GM10266 (cell line): Measurements from ENCODE around the gene SPANXD.
"Not testable (repeated sequence)": the region's sequence is repeated elsewhere in the genome, so short reads cannot be mapped to it uniquely, and the experiment has no call there.

Experiments
- DNase-seq: peaks from one replicate; pipeline ENCODE4 v3.0.0; 2012; ENCODE audit errors: extremely low spot score
- TF ChIP-seq, protein P1 (sequence below): IDR thresholded peaks from 2 replicates; pipeline ENCODE4 v1.5.1; 2012; ENCODE audit warnings: mild to moderate bottlenecking, low read depth; ENCODE audit not compliant: control insufficient read depth, insufficient read depth; ENCODE audit errors: missing control alignments

Gene SPANXD, protein sequence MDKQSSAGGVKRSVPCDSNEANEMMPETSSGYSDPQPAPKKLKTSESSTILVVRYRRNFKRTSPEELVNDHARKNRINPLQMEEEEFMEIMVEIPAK

GRCh38 chrX:141698639-141699038, at the start of gene SPANXD:
TSS of gene SPANXD (minus strand) at chrX:141698739. CDS start at chrX:141698405, 334 bp downstream.
- not testable (repeated sequence) for DNase-seq

GRCh38 chrX:141742666-141743065, 44.1 kb upstream of the SPANXD start:
- no peak for DNase-seq
- TF ChIP-seq, protein P1, sequence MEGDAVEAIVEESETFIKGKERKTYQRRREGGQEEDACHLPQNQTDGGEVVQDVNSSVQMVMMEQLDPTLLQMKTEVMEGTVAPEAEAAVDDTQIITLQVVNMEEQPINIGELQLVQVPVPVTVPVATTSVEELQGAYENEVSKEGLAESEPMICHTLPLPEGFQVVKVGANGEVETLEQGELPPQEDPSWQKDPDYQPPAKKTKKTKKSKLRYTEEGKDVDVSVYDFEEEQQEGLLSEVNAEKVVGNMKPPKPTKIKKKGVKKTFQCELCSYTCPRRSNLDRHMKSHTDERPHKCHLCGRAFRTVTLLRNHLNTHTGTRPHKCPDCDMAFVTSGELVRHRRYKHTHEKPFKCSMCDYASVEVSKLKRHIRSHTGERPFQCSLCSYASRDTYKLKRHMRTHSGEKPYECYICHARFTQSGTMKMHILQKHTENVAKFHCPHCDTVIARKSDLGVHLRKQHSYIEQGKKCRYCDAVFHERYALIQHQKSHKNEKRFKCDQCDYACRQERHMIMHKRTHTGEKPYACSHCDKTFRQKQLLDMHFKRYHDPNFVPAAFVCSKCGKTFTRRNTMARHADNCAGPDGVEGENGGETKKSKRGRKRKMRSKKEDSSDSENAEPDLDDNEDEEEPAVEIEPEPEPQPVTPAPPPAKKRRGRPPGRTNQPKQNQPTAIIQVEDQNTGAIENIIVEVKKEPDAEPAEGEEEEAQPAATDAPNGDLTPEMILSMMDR: no peak

- TF ChIP-seq, protein P1: no peak
- no peak for DNase-seq
These were observed 38.1 kb upstream of the SPANXD start for GRCh38 chrX:141736656-141737055.

DNA sequence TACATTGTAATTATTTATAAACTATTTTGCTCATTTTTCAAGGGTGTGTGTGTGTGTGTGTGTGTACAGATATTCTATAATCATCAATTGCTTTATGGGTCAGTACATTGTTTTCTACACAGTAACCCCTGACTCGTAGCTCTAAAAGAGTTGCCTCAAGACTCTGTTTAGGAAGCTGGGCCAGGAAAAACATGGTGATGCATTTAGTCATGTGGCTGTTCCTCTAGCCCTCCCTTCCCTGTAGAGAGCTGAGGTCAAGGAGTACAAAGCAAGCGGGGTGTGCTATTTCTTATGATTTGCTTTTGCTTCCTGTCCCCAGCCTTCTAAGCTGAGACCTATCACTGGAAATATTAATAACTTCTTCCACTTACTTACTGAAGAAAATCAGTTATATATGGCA, 34.8 kb upstream of the SPANXD start:
- no peak for DNase-seq

DNA sequence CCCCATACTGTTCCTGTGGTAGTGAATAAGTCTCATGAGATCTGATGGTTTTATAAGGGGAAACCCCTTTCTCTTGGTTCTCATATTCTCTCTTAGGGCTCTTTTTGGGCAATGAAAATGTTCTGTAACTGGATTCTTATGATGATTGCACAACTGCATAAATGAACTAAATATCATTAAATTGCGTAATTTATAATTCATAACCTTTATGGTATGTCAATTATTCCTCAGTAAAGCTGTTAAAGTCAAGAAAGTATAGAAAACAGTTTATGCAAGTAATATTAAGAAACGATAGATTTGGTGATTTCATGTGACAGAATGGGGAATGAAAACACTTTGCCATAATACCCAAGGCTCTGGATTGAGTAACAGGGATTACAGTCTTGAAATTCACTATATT, 33.5 kb upstream of the SPANXD start:
- TF ChIP-seq, protein P1: no peak
- no peak for DNase-seq

More for the DNA sequence above, 34.8 kb upstream of the SPANXD start:
- TF ChIP-seq, protein P1: no peak

- DNase-seq: no peak
- TF ChIP-seq, protein P1: no peak
These were observed 25.6 kb upstream of the SPANXD start for GRCh38 chrX:141724186-141724585.

- DNase-seq: no peak
- TF ChIP-seq, protein P1: no peak
These were observed 16.1 kb upstream of the SPANXD start for GRCh38 chrX:141714680-141715079.

GRCh38 chrX:141701072-141701471, 2.5 kb upstream of the SPANXD start:
- no peak for DNase-seq
- TF ChIP-seq, protein P1: no peak
